Skin of body (tissue), 2 donors: ENCODE measurements around the gene AMDHD1. TPM values are rescaled to one million over a fixed set of nuclear protein-coding genes. Genes with fewer than 3 reads are reported as not detected.
A peak's percentile ranks its signal among the peaks of the same experiment; 100 is the strongest.

Source experiments
- DNase-seq: peaks from one replicate; lab custom pipeline; 2025; lab: John Stamatoyannopoulos, UW
- total RNA-seq: library from RNA; depleted of rRNA; stranded (reverse); fragments of >200 nt; gene quantifications from one replicate; pipeline ENCODE4 v1.2.3, GENCODE V29; 2014

The AMDHD1 gene
- total RNA-seq, 1 donor from 2014 or later: 0.20 TPM

DNA sequence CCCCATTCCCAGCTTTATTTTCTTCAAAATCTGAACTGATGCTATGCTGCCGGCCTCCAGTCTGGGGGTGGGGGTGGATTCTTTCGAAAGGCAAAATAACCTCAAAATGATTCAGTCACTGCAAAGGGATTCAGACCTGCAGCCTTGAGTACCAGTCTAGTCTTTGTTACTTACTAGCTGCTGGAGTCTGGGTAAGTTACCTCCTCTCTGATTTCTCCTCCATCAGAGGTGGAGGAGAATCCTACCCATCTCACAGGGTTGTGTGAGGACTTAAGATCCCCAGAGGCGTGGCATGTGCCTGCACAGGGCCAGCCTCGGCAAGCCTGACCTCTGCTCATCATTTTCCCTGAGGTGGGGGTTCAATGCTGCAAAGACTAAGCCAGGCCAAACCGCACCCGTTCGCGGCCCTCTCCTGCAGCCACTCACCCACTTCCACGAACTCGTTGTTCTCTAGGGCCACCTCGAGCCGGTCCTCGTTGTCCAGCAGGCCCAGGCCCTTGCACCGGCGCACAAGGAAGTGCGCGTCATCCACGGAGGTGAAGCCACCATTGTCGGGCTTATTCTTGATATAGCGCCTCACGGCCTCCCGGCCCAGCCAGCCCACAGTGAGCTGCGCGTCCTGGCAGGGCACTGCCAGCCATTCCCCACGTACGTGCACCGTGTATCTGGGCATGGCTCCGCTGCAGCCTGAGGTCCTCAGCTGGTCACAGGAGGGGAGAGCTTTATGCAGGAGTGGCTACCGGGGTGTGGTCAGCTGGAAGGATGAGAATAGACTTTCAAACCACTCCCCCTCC, 52.3 kb downstream of the AMDHD1 start:
- DNase-seq: no peak

DNA sequence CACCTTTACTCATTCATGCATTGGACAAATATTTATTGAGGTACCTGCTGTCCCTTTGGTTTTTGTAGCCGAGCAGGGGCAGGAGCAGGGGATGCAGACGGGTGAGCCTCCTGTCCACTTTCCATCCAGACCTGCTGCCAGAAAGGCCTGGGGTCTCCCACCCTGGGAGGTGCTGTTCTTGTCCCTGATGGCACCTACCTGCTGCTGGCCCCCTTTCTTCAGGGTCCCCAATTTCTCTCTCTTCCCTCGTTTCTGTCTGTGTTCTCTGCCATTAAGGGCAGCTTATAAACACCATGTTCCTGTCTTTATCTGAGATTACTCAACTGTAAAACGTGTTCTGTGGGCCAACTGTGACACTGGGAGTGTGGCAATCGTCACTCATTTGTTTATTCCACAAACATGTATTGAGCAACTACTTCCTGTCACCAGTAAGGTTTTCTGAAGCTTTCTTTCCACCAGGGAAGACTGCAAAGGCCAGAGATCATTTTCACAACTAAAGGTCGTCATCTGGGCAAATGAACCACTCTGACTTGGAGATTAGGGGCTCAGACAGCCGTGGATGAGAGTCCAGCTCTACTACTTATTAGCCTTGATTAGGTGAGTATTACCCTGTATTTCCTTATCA, 53.0 kb downstream of the AMDHD1 start, which contains the start of gene HAL:
HAL (minus strand) TSS at position 311 of the 625 bp plus-strand sequence. CDS start 434 bp downstream, outside the sequence.
- DNase-seq: no peak

DNA sequence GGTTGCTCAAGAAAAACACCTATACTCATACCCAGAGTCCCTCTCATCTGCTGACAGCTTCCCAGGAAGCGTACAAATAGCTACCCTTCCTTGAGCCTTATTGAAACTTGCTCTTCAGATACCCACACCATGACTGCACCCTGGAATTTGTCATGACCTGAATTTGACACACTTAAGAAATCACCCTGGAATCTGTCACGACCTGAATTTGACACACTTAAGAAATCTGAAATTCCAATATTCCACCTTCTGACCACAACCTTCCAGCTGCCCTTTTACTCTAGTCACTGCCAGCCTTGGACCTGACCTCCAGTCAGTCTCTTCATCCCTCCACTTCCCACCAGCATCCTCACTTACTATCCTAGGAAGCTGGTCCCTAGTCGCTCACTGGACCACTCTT, 54.1 kb downstream of the AMDHD1 start:
- DNase-seq: no peak

DNA sequence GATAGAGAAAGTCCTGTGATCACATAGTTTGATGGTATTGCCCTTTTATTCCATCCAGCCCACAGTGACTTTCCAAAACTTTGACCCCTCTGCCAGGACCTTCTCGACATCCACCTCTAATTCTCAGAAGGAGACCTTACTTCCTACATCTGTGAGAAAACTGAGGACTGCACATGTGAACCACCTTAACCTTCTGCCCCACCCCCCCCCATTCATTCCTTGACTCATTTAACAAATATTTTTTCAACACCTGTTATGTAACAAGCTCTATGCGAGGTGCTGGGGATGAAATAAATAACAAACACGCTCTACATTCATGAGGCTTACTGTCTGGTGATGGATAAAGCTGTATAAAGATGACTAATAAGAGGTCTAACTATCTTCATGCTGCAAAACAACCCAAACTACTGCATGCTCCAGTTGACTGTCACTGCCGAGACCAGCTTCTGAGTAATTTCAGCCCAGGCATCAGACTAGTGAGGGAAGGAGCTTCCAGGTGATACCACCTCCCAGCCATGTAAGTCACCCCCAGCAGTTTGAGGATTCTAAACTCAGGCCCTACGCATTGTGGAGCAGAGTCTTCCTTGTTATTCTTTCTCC, 54.9 kb downstream of the AMDHD1 start:
- DNase-seq: no peak

DNA sequence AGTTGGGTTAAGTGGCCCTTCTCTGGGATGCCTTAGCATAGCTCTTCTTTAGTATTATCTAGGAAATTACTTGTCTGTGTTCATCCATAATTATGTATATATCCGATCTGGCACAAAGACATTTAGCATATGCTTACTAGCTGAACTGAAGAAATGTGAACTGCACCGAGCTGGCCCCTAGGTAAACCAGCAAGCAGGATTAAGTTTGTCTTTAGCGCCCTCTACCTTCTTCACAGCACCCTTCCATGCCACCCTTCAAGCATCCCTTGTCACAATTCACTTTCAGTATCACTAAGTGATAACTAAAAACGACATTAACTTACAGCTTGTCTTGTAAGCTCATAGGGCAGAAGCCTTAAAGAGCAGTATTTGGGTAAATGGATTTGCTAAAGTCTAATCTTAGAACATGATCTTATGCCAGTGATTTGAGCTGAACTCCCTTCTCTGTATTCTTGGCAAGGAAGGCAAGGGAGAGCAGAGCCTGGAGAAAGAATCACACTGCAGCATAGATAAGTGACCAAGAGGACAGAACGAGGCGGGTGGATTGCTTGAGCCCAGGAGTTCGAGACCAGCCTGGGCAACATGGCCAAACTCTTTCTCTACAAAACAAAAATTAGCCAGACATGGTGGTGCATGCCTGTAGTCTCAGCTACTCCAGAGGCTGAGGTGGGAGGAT, 55.6 kb downstream of the AMDHD1 start:
- DNase-seq: peak; percentile 16

DNA sequence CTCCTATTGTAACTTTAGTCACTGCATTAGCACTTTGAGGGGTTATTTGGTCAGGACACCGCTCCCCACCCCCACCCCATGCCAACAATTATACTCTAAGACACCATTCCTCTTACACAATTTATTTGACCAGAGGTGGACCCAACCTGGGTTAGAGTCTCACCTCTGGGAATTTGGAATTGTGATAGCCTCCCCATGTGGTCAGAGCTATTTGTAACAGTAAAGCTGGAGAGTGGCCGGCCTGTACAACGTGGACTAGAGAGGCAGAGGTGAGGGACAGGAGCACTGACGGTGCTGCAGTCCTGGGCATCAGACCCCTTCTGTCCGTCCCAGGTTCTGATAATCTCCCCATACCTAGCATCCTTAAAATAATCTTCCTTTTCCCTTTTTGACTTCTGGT, 56.4 kb downstream of the AMDHD1 start:
- DNase-seq: no peak

DNA sequence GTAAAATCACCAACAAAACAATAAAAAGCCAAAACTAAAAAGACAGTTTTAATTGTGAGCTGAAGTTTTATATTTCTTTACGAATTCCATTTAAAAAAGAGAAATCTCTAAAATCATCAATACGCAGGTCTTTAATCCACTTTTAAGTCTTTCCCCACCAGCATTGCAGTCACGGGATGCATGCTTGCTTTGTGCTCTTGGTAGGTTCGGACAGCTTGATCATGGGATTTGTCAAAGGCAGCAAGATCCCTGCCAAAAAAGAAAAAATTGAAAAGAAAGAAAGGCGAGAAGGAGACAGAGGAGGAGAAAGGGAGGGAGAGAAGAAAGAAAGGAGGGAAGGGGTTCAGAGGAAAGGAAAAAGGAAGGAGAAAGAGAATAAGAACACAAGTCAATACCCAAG, 57.7 kb downstream of the AMDHD1 start:
- no peak for DNase-seq

DNA sequence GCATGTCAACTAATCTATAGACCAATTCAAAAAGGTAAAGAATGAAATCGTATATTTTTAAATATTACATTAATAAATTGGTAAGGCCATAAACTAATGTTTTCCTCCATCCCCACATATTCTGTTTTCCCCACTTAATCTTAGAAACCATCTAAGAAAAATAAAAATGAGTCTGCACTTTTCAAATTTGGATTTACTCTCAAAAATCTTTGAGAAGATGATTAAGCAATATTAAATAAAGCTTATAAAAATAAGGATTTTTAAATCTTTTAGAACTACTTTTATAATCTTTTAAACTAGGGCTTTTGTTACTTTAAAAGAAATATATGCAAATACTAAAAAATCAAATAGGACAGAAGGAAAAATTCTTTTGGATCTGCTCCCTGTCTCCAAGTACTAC, 63.6 kb downstream of the AMDHD1 start:
- DNase-seq: no peak

DNA sequence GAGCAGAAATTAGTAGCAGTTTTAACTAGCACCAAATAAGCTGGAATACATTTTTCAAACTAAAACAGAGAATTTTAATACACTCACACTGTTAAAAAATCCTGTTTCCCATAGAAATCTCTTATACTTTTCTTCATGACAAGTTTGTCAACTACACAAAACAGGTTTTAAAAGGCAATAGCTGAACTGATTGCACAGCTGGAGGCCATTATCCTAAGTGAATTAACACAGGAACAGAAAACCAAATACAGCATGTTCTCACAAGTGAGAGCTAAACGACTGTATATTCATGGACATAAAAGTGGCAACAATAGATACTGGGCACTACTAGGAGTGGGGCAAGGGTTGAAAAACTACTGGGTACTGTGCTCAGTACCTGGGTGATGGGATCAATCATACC, 64.6 kb downstream of the AMDHD1 start:
- no peak for DNase-seq

DNA sequence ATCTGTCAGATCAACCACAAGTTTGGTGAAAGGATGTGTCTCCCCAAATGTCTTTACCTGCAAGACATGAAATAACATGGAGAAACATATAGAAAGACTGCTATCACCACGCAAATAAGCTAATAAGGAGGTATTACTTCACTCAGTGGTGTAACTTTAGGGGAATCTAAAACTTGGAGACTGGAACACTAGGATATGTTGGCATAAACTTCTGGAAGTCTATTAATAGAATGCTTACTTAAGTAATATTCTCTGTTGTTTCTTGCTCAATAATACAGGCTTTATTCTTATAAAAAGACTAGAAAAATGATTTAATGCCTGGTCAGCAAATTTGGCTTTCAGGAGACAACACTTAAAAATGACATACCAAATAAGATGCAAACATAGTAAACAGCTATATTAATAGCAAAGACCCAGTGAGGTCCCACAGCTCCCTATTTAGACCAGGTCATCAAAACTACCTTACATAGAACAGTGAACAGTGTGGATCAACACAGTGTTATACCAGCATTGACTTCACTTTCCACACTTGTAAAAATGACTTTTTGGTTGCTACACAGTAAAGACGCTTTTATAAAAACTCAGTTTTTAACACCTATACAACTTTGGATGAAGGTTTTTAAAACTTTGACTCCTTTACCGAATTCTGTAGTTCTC, 71.9 kb downstream of the AMDHD1 start:
- DNase-seq: no peak

DNA sequence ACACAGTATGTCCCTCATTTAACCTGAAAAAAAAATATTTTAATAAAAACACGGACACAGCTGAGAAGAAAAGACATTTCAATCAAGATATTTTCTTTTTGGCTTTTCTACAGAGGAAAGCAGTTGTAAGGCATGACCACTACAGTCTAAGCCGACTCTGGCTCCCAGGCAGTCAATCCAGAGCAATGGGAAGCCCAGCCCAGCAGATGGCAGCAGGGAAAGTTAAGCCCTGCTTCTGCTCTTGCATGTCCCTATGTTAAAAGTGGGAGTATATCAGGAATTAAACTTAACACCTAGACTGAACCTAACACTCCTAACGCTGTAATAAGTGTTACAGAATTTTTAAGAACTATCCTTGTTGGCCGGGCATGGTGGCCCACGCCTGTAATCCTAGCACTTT, 72.5 kb downstream of the AMDHD1 start:
- no peak for DNase-seq

Other genes starting within 250 kb of the AMDHD1 start
- 9.4 TPM for gene NTN4, start 152.6 kb upstream of the AMDHD1 start, total RNA-seq
- gene SNRPF, start 84.4 kb upstream of the AMDHD1 start, total RNA-seq: 17.2 TPM
- gene CCDC38, start 717 bp upstream of the AMDHD1 start, total RNA-seq: not detected
- 26.6 TPM for gene HAL, start 53.0 kb downstream of the AMDHD1 start, total RNA-seq
- gene LTA4H, start 92.3 kb downstream of the AMDHD1 start, total RNA-seq: 52.9 TPM